Mesenchymal stem cell (in vitro differentiated cells and primary cell): ENCODE results near the gene DEFB132.
"Not testable (repeated sequence)": the region's sequence is repeated elsewhere in the genome, so short reads cannot be mapped to it uniquely, and the experiment has no call there.

Experiments used
- DNase-seq: peaks from one replicate; pipeline ENCODE4 v3.0.0-alpha.2; 2013
- H2AFZ ChIP-seq: one replicate; pipeline ENCODE4 v1.6.1; 2013; ENCODE audit warnings: low read depth, mild to moderate bottlenecking, control low read depth, inconsistent platforms, low read length, moderate library complexity
- H2AK5ac ChIP-seq: 2 replicates; pipeline ENCODE4 v1.6.1; 2013; ENCODE audit warnings: low read length, moderate library complexity, mild to moderate bottlenecking, inconsistent platforms; ENCODE audit not compliant: severe bottlenecking
- H2BK120ac ChIP-seq: one replicate; pipeline ENCODE4 v1.6.1; 2013; ENCODE audit warnings: low read depth, mild to moderate bottlenecking, inconsistent platforms, low read length, moderate library complexity
- H2BK12ac ChIP-seq, 2 experiments: one replicate each; pipeline ENCODE4 v1.6.1; 2013; ENCODE audit warnings: inconsistent platforms in 2 of 2, low read length in 2 of 2, mild to moderate bottlenecking in 2 of 2, moderate library complexity in 2 of 2, control low read depth in 1 of 2
- H2BK15ac ChIP-seq: one replicate; pipeline ENCODE4 v1.6.1; 2013; ENCODE audit warnings: mild to moderate bottlenecking, low read depth, inconsistent platforms; ENCODE audit not compliant: poor library complexity, severe bottlenecking
- H2BK5ac ChIP-seq: 2 replicates; pipeline ENCODE4 v1.6.1; 2013; ENCODE audit warnings: low read depth, mild to moderate bottlenecking, low read length, control low read depth, inconsistent platforms; ENCODE audit not compliant: poor library complexity, severe bottlenecking
- H3K14ac ChIP-seq, 2 experiments: one replicate each; pipeline ENCODE4 v1.6.1; 2013; ENCODE audit warnings: inconsistent platforms in 2 of 2, low read length in 2 of 2, control low read depth in 1 of 2, mild to moderate bottlenecking in 1 of 2, moderate library complexity in 1 of 2
- H3K18ac ChIP-seq, 2 experiments: one replicate each; pipeline ENCODE4 v1.6.1; 2013; ENCODE audit warnings: inconsistent platforms in 2 of 2, low read length in 2 of 2, control low read depth in 1 of 2, low read depth in 1 of 2, mild to moderate bottlenecking in 1 of 2
- H3K23ac ChIP-seq, 2 experiments: one replicate each; pipeline ENCODE4 v1.6.1; 2013; ENCODE audit warnings: inconsistent platforms in 2 of 2, low read length in 2 of 2, mild to moderate bottlenecking in 2 of 2, moderate library complexity in 2 of 2, control low read depth in 1 of 2
- H3K27ac ChIP-seq: 2 replicates; pipeline ENCODE4 v1.5.1; 2013; ENCODE audit warnings: mild to moderate bottlenecking, moderate library complexity, low read length, control low read depth, inconsistent platforms; ENCODE audit not compliant: poor library complexity, severe bottlenecking
- H3K27me3 ChIP-seq, 2 experiments: 2 replicates each; pipeline versions ENCODE4 v1.6.1 to v1.7.0; 2013; ENCODE audit warnings: low read length in 2 of 2, mild to moderate bottlenecking in 2 of 2, moderate library complexity in 2 of 2, control low read depth in 1 of 2, inconsistent platforms in 1 of 2; ENCODE audit not compliant: control insufficient read depth in 1 of 2, insufficient read depth in 1 of 2
- H3K36me3 ChIP-seq, 2 experiments: 2 replicates each; pipeline versions ENCODE4 v1.6.1 to v1.7.0; 2013; ENCODE audit warnings: low read length in 2 of 2, control low read depth in 1 of 2, inconsistent platforms in 1 of 2, low read depth in 1 of 2, mild to moderate bottlenecking in 1 of 2; ENCODE audit not compliant: insufficient read depth in 2 of 2, control insufficient read depth in 1 of 2
- H3K4ac ChIP-seq, 2 experiments: one replicate each; pipeline ENCODE4 v1.6.1; 2013; ENCODE audit warnings: inconsistent platforms in 2 of 2, low read length in 2 of 2, mild to moderate bottlenecking in 2 of 2, moderate library complexity in 2 of 2, control low read depth in 1 of 2, low read depth in 1 of 2
- H3K4me1 ChIP-seq: 2 replicates; pipeline ENCODE4 v1.6.1; 2013; ENCODE audit warnings: low read depth, low read length, control low read depth; ENCODE audit not compliant: control insufficient read depth, insufficient read depth
- H3K4me2 ChIP-seq: 2 replicates; pipeline ENCODE4 v1.6.1; 2013; ENCODE audit warnings: low read length, mild to moderate bottlenecking, inconsistent platforms; ENCODE audit not compliant: poor library complexity, severe bottlenecking
- H3K4me3 ChIP-seq, 2 experiments: 2 replicates each; pipeline versions ENCODE4 v1.5.1 to v1.7.0; 2013; ENCODE audit warnings: low read length in 2 of 2, mild to moderate bottlenecking in 2 of 2, control low read depth in 1 of 2, low read depth in 1 of 2; ENCODE audit not compliant: insufficient read depth in 1 of 2
- H3K79me1 ChIP-seq: replicated peaks from 2 replicates; pipeline ENCODE4 v1.6.1; 2013; ENCODE audit warnings: mild to moderate bottlenecking, control low read depth, low read length, inconsistent platforms; ENCODE audit not compliant: poor library complexity, severe bottlenecking
- H3K9ac ChIP-seq: 2 replicates; pipeline ENCODE4 v1.7.0; 2013; ENCODE audit warnings: mild to moderate bottlenecking, low read length, moderate library complexity
- H3K9me3 ChIP-seq: 2 replicates; pipeline ENCODE4 v1.7.0; 2013; ENCODE audit warnings: mild to moderate bottlenecking, low read length; ENCODE audit not compliant: control insufficient read depth
- H4K8ac ChIP-seq: one replicate; pipeline ENCODE4 v1.6.1; 2013; ENCODE audit warnings: inconsistent platforms, mild to moderate bottlenecking, low read length, moderate library complexity
- H4K91ac ChIP-seq: one replicate; pipeline ENCODE4 v1.6.1; 2013; ENCODE audit warnings: mild to moderate bottlenecking, low read length, inconsistent platforms
- WGBS: methylation state at CpG from one replicate; pipeline ENCODE4 v1.1.7; 2013; ENCODE audit warnings: mixed read lengths; 5-methylcytosine and 5-hydroxymethylcytosine counted together

The DEFB132 gene

DNA sequence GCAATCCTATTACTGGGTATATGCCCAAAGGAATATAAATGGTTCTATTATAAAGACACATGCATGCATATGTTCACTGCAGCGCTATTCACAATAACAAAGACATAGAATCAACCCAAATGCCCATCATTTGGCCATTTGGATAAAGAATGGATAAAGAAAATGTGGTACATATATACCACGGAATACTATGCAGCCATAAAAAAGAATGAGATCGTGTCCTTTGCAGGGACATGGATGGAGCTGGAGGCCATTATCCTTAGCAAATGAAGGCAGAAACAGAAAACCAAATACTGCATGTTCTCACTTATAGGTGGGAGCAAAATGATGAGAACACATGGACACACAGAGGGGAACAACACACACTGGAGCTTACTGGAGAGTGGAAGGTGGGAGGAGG, 31.6 kb upstream of the DEFB132 start:
- not testable (repeated sequence) for H3K4me1 ChIP-seq, H4K8ac ChIP-seq, H3K36me3 ChIP-seq, H3K4me2 ChIP-seq, H3K4ac ChIP-seq, H2BK5ac ChIP-seq, H3K79me1 ChIP-seq, DNase-seq, H3K4me3 ChIP-seq, H3K9me3 ChIP-seq, H4K91ac ChIP-seq, H2AFZ ChIP-seq, H2BK120ac ChIP-seq, H3K18ac ChIP-seq, H3K9ac ChIP-seq, H3K27ac ChIP-seq, H3K14ac ChIP-seq, H2BK15ac ChIP-seq, H2BK12ac ChIP-seq, H3K23ac ChIP-seq, H2AK5ac ChIP-seq
- peaks cover 10 to 43% of the 10 kb centered on the region in 2 experiments for H3K27me3 ChIP-seq
- WGBS: 95% methylated on average over 2 of the region's 3 CpGs

DNA sequence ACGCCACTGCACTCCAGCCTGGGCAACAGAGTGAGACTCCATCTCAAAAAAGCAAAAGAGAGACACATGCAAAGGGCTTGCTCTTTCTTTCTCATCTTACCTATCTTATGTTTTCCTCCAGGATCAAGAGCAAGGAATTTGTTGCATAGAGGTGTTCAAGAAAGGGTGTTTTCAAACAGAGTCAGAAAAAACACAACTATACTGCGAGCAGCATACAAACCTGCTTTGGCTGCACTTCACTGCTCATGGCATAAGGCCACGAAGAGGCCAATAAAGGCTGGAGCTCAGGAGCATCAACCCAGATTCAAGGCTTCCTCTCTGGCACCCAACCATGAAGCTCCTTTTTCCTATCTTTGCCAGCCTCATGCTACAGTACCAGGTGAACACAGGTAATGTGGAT, 30.6 kb upstream of the DEFB132 start, which contains the start of gene DEFB129:
TSS of gene DEFB129 (plus strand) at position 301 of the 400 bp plus-strand sequence. CDS start at position 332, 31 bp downstream.
- Histone ChIP-seq H2BK15ac (no peak within 1 kb of the TSS), H2BK120ac (no peak within 1 kb of the TSS), H3K4me1 (no peaks in the 10 kb centered on the region), H3K4ac (no peak within 1 kb of the TSS), H3K4me3 (no peak within 1 kb of the TSS), H3K14ac (no peak within 1 kb of the TSS), H3K9me3 (no peaks in the 10 kb centered on the region), H4K8ac (no peak within 1 kb of the TSS), H2AFZ (no peak within 1 kb of the TSS), H3K9ac (no peak within 1 kb of the TSS), H3K27me3 (peaks cover 10 to 35% of the 10 kb centered on the region in 2 experiments), H4K91ac (no peak within 1 kb of the TSS), H2BK5ac (no peak within 1 kb of the TSS), H3K79me1 (no peaks in the 10 kb centered on the region), H2BK12ac (no peak within 1 kb of the TSS), H3K27ac (no peak within 1 kb of the TSS), H3K23ac (no peak within 1 kb of the TSS), H3K36me3 (no peaks in the 10 kb centered on the region), H3K4me2 (no peak within 1 kb of the TSS), H3K18ac (no peak within 1 kb of the TSS), H2AK5ac (no peak within 1 kb of the TSS)
- WGBS: 56% methylated on average over 2 of the region's 3 CpGs
- DNase-seq: no peak

DNA sequence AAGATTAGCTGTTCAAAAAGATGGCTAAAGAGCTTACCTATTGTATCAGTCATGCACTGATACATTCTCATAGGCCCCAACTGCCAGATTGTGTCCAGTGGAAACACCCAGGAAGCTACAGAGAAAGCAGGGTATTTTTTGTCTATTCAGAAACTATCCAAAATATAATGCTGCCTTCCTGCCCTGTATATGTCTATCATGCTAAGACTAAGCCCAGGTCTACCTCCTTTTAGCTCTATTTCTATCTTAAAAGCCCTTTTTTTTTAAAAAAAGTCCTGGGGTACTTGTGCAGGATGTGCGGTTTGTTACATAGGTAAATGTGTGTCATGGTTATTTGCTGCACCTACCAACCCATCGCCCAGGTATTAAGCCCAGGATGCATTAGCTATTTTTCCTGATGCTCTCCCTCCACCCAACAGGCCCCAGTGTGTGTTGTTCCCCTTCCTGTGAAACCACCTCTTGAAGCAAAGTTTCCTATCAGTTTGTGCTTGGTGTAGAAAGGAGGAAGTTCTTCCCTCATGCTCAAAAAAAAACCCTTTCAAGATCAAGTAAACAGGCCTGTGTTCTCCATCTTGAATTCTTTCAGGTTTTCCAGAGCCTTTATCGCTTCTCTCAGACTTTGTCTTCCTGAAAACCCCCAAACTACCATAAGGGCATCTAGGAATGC, 30.0 kb upstream of the DEFB132 start:
- Histone ChIP-seq H3K23ac (no peak overlapping the region), H4K8ac (no peak overlapping the region), H3K79me1 (no peaks in the 10 kb centered on the region), H2BK12ac (no peak overlapping the region), H2BK120ac (no peak overlapping the region), H3K4ac (no peak overlapping the region), H3K27me3 (peaks cover 10 to 33% of the 10 kb centered on the region in 2 experiments), H3K18ac (no peak overlapping the region), H2BK15ac (no peak overlapping the region), H3K4me1 (no peaks in the 10 kb centered on the region), H3K14ac (no peak overlapping the region), H3K4me3 (no peak overlapping the region), H3K9me3 (no peaks in the 10 kb centered on the region), H4K91ac (no peak overlapping the region), H3K27ac (no peak overlapping the region), H3K36me3 (no peaks in the 10 kb centered on the region), H3K4me2 (no peak overlapping the region), H3K9ac (no peak overlapping the region), H2AFZ (no peak overlapping the region), H2BK5ac (no peak overlapping the region), H2AK5ac (no peak overlapping the region)
- 71% methylated on average over 3 of the region's 3 CpGs for WGBS
- DNase-seq: no peak

- Histone ChIP-seq H2BK12ac (no peak overlapping the region), H2BK15ac (no peak overlapping the region), H3K9ac (no peak overlapping the region), H3K18ac (no peak overlapping the region), H2BK120ac (no peak overlapping the region), H3K9me3 (no peaks in the 10 kb centered on the region), H4K91ac (no peak overlapping the region), H2BK5ac (no peak overlapping the region), H3K4ac (no peak overlapping the region), H3K4me1 (no peaks in the 10 kb centered on the region), H3K14ac (no peak overlapping the region), H2AFZ (no peak overlapping the region), H3K27ac (no peak overlapping the region), H3K79me1 (no peaks in the 10 kb centered on the region), H4K8ac (no peak overlapping the region), H3K23ac (no peak overlapping the region), H3K36me3 (no peaks in the 10 kb centered on the region), H2AK5ac (no peak overlapping the region), H3K4me3 (no peak overlapping the region), H3K27me3 (peaks cover 5% of the 10 kb centered on the region in 2 experiments), H3K4me2 (no peak overlapping the region)
- whole genome bisulfite sequencing: 100% methylated on average over 1 of the region's 1 CpG
- DNase-seq: no peak
Observed at GRCh38 chr20:235891-236290, 21.6 kb upstream of the DEFB132 start.
